SK-N-SH (cell line): ENCODE measurements around the gene MRRF. TPM values are rescaled to one million over a fixed set of nuclear protein-coding genes. Genes with fewer than 3 reads are reported as not detected.

Experiments
- CTCF ChIA-PET: fragments of 300-600, 350-600 bp; formaldehyde crosslinking; extraction: SDS; loops from one replicate; lab custom pipeline; 2021; lab: Yijun Ruan, JAX
- POLR2A ChIA-PET: fragments of 350-600 bp; sonication (Branson Sonifier 250); formaldehyde crosslinking; extraction: SDS; loops from one replicate; lab custom pipeline; 2020; ENCODE audit warnings: antibody characterized with exemption, inconsistent platforms; lab: Yijun Ruan, JAX
- DNase-seq: peaks from one replicate; pipeline ENCODE4 v3.0.0; 2012
- H2AFZ ChIP-seq: fragments of 200-600 bp; sonication (generic); 2 replicates; pipeline ENCODE4 v1.8.1; 2016; ENCODE audit warnings: antibody characterized with exemption, mild to moderate bottlenecking, low read depth
- H3F3A ChIP-seq: fragments of 200-600 bp; sonication (generic); replicated peaks from 2 replicates; pipeline ENCODE3; 2016; ENCODE audit warnings: antibody characterized with exemption, mild to moderate bottlenecking; ENCODE audit not compliant: insufficient read depth
- H3K27ac ChIP-seq, 2 experiments: fragments of 200-500 bp in 1 of 2; fragments of 200-600 bp in 1 of 2; sonication (Bioruptor generic) in 1 of 2; sonication (generic), shearing (Covaris generic) in 1 of 2; 2 replicates each; pipeline versions ENCODE4 v1.5.1 to v1.6.1; 2014 to 2016; ENCODE audit warnings: low read depth in 2 of 2, inconsistent platforms in 1 of 2, low read length in 1 of 2, mild to moderate bottlenecking in 1 of 2, mixed read lengths in 1 of 2
- H3K27me3 ChIP-seq: fragments of 200-600 bp; sonication (generic), shearing (Covaris generic); 2 replicates; pipeline ENCODE4 v1.6.1; 2016; ENCODE audit warnings: mixed run types; ENCODE audit not compliant: insufficient read depth
- H3K36me3 ChIP-seq, 2 experiments: fragments of 200-500 bp in 1 of 2; fragments of 200-600 bp in 1 of 2; sonication (Bioruptor generic) in 1 of 2; sonication (generic) in 1 of 2; replicated peaks in 1 of 2; 2 replicates each; pipeline versions ENCODE3 to v1.5.1; 2014 to 2016; ENCODE audit warnings: low read length in 1 of 2, mild to moderate bottlenecking in 1 of 2; ENCODE audit not compliant: insufficient read depth in 2 of 2, control insufficient read depth in 1 of 2
- H3K4me1 ChIP-seq, 2 experiments: fragments of 200-500 bp in 1 of 2; fragments of 200-600 bp in 1 of 2; sonication (Bioruptor generic) in 1 of 2; sonication (generic), shearing (Covaris generic) in 1 of 2; 2 replicates each; pipeline versions ENCODE4 v1.5.1 to v1.6.1; 2014 to 2016; ENCODE audit warnings: low read depth in 1 of 2, low read length in 1 of 2, mixed run types in 1 of 2; ENCODE audit not compliant: insufficient read depth in 2 of 2, control insufficient read depth in 1 of 2
- H3K4me2 ChIP-seq: fragments of 200-600 bp; sonication (generic), shearing (Covaris generic); 2 replicates; pipeline ENCODE4 v1.6.1; 2017; ENCODE audit warnings: mixed run types
- H3K4me3 ChIP-seq, 2 experiments: fragments of 200-500 bp in 1 of 2; fragments of 200-600 bp in 1 of 2; sonication (Bioruptor generic) in 1 of 2; sonication (generic), shearing (Covaris generic) in 1 of 2; 2 replicates each; pipeline versions ENCODE4 v1.5.1 to v1.8.1; 2014 to 2016; ENCODE audit warnings: low read depth in 2 of 2, inconsistent platforms in 1 of 2, low read length in 1 of 2, mild to moderate bottlenecking in 1 of 2, mixed read lengths in 1 of 2, moderate library complexity in 1 of 2
- H3K79me2 ChIP-seq: fragments of 200-600 bp; sonication (generic); 2 replicates; pipeline ENCODE4 v1.8.1; 2017; ENCODE audit warnings: mild to moderate bottlenecking; ENCODE audit not compliant: insufficient read depth
- H3K9ac ChIP-seq: fragments of 200-600 bp; sonication (generic); 2 replicates; pipeline ENCODE4 v1.6.1; 2017; ENCODE audit warnings: mixed run types
- H3K9me2 ChIP-seq: fragments of 200-600 bp; sonication (generic); 2 replicates; pipeline ENCODE4 v1.6.1; 2017; ENCODE audit warnings: mixed run types
- H3K9me3 ChIP-seq: fragments of 200-600 bp; sonication (generic); 2 replicates; pipeline ENCODE4 v1.6.1; 2017; ENCODE audit warnings: mixed run types, mild to moderate bottlenecking, moderate library complexity
- H4K20me1 ChIP-seq: fragments of 200-600 bp; sonication (generic); 2 replicates; pipeline ENCODE4 v1.6.1; 2017; ENCODE audit warnings: mild to moderate bottlenecking, mixed run types; ENCODE audit not compliant: insufficient read depth
- EZH2phosphoT487 ChIP-seq: fragments of 200-600 bp; sonication (generic); IDR thresholded peaks from 2 replicates; pipeline ENCODE4 v1.6.1; 2017; ENCODE audit warnings: low read depth, mixed run types, mild to moderate bottlenecking, antibody characterized with exemption, moderate library complexity, borderline replicate concordance
- FOSL2 ChIP-seq: IDR thresholded peaks from 2 replicates; pipeline ENCODE4 v1.4.0; 2012; ENCODE audit warnings: low read depth, mild to moderate bottlenecking, moderate library complexity, borderline replicate concordance
- FOXJ3 ChIP-seq: sonication (generic); formaldehyde crosslinking; IDR thresholded peaks from 2 replicates; pipeline ENCODE4 v1.5.1; 2020; ENCODE audit warnings: mild to moderate bottlenecking, missing genetic modification reagents
- GABPA ChIP-seq: IDR thresholded peaks from 2 replicates; pipeline ENCODE4 v1.4.0; 2012; ENCODE audit warnings: low read depth, mild to moderate bottlenecking
- IRF3 ChIP-seq: fragments of 150-350 bp; IDR thresholded peaks from 2 replicates; pipeline ENCODE4 v1.6.1; 2016; ENCODE audit warnings: mild to moderate bottlenecking, low read depth, low read length
- MEF2A ChIP-seq: IDR thresholded peaks from 2 replicates; pipeline ENCODE4 v1.4.0; 2012; ENCODE audit warnings: low read depth, borderline replicate concordance
- MXI1 ChIP-seq: IDR thresholded peaks from 2 replicates; pipeline ENCODE4 v1.6.1; 2012; ENCODE audit warnings: mild to moderate bottlenecking, low read depth, low read length, improper control_type of control experiment
- NFIC ChIP-seq: IDR thresholded peaks from 2 replicates; pipeline ENCODE4 v1.4.0; 2012; ENCODE audit warnings: borderline replicate concordance
- POLR2AphosphoS5 ChIP-seq: IDR thresholded peaks from 2 replicates; pipeline ENCODE4 v1.6.1; 2012; ENCODE audit warnings: low read depth, low read length
- RAD21 ChIP-seq: IDR thresholded peaks from 2 replicates; pipeline ENCODE4 v1.6.1; 2012; ENCODE audit warnings: mild to moderate bottlenecking, low read length
- TAF1 ChIP-seq: IDR thresholded peaks from 2 replicates; pipeline ENCODE4 v1.6.1; 2012; ENCODE audit warnings: low read depth, mild to moderate bottlenecking, low read length, moderate library complexity, borderline replicate concordance
- TCF12 ChIP-seq: IDR thresholded peaks from 2 replicates; pipeline ENCODE4 v1.4.0; 2012
- TEAD4 ChIP-seq: IDR thresholded peaks from 2 replicates; pipeline ENCODE4 v1.4.0; 2012; ENCODE audit warnings: mild to moderate bottlenecking, borderline replicate concordance; ENCODE audit not compliant: insufficient read depth
- WGBS: methylation state at CpG from one replicate; pipeline ENCODE4 v1.1.6; 2017; ENCODE audit warnings: low lambda C conversion rate; 5-methylcytosine and 5-hydroxymethylcytosine counted together
- polyA plus RNA-seq, 3 experiments: library from polyadenylated mRNA; depleted of rRNA; stranded (reverse); fragments of >200 nt; gene quantifications; 2 replicates each; pipeline ENCODE4 v1.2.3, GENCODE V29; 2012
- TF ChIP-seq, protein P1 (sequence below): IDR thresholded peaks from 2 replicates; pipeline ENCODE4 v1.4.0; 2012; ENCODE audit warnings: low read depth, borderline replicate concordance
- TF ChIP-seq, protein P2 (sequence below): IDR thresholded peaks from 2 replicates; pipeline ENCODE4; 2012

The MRRF gene
- polyA plus RNA-seq, 1 of the 3 experiments (the other 2 are of a cell fraction): 35.1 TPM

DNA sequence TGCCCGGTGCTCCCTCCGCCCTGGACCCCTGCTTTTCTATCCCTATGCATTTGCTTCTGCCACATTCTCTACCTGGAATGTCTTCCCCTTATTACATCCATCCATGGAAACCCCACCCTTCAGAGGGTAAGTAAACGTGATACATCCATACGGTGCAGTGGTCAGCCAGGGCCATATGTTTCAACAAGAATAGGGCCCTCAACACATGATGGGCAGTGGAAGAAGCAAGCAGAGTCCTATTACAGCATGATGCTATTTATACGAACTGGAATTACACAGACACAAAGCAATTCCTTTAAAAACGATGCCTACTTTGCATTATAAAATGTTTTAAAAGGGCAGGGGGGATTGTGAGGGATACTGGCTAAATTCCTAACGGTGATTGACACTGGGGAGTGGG lies 68.0 kb downstream of the MRRF start:
- no peaks in the 10 kb centered on the region for H3F3A ChIP-seq
- CTCF ChIA-PET: interaction anchor here (1.3 to 1.5 kb wide), 3 partner anchors 18 to 233 kb away, joined by 4 to 5 read pairs (median 4); no protein-coding TSS in a partner anchor
- TF ChIP-seq TEAD4: no peak
- TF ChIP-seq FOXJ3: no peak
- TF ChIP-seq MXI1: no peak
- TF ChIP-seq, protein P1, sequence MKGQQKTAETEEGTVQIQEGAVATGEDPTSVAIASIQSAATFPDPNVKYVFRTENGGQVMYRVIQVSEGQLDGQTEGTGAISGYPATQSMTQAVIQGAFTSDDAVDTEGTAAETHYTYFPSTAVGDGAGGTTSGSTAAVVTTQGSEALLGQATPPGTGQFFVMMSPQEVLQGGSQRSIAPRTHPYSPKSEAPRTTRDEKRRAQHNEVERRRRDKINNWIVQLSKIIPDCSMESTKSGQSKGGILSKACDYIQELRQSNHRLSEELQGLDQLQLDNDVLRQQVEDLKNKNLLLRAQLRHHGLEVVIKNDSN: no peak
- no peak for TF ChIP-seq EZH2phosphoT487
- TF ChIP-seq, protein P2, sequence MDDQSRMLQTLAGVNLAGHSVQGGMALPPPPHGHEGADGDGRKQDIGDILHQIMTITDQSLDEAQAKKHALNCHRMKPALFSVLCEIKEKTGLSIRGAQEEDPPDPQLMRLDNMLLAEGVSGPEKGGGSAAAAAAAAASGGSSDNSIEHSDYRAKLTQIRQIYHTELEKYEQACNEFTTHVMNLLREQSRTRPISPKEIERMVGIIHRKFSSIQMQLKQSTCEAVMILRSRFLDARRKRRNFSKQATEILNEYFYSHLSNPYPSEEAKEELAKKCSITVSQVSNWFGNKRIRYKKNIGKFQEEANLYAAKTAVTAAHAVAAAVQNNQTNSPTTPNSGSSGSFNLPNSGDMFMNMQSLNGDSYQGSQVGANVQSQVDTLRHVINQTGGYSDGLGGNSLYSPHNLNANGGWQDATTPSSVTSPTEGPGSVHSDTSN: no peak
- TF ChIP-seq, all 33 proteins: peak for 0
- Histone ChIP-seq H3K36me3 (peaks cover 5% of the 10 kb centered on the region in 2 experiments), H3K27ac (no peak overlapping the region), H3K9me3 (no peaks in the 10 kb centered on the region), H3K4me3 (no peak overlapping the region), H3K4me2 (no peak overlapping the region), H3K27me3 (no peaks in the 10 kb centered on the region), H4K20me1 (no peaks in the 10 kb centered on the region), H3K9ac (no peak overlapping the region), H3K79me2 (no peaks in the 10 kb centered on the region), H2AFZ (no peak overlapping the region), H3K4me1 (peaks cover 0 to 6% of the 10 kb centered on the region in 2 experiments; a peak in 1 of 4 replicates), H3K9me2 (no peaks in the 10 kb centered on the region)
- POLR2A ChIA-PET: no interaction called here
- DNase-seq: no peak
- 78% methylated on average over 7 of the region's 7 CpGs for whole genome bisulfite sequencing

GRCh38 chr9:122333169-122333808 lies 68.6 kb downstream of the MRRF start:
- Histone ChIP-seq H3K27ac (no peak overlapping the region), H3K4me1 (peaks cover 0 to 6% of the 10 kb centered on the region in 2 experiments; a peak in 1 of 4 replicates), H3F3A (no peaks in the 10 kb centered on the region), H4K20me1 (no peaks in the 10 kb centered on the region), H3K9me3 (no peaks in the 10 kb centered on the region), H3K9ac (no peak overlapping the region), H3K4me3 (no peak overlapping the region), H3K79me2 (no peaks in the 10 kb centered on the region), H3K36me3 (peaks cover 5% of the 10 kb centered on the region in 2 experiments), H3K4me2 (no peak overlapping the region), H2AFZ (no peak overlapping the region), H3K9me2 (no peaks in the 10 kb centered on the region), H3K27me3 (no peaks in the 10 kb centered on the region)
- TF ChIP-seq TCF12 (no peak), TAF1 (no peak), IRF3 (no peak), GABPA (no peak), POLR2AphosphoS5 (no peak), NFIC (no peak), MEF2A (no peak), RAD21 (no peak), FOSL2 (no peak), EZH2phosphoT487 (no peak)
- TF ChIP-seq, protein P1: no peak
- CTCF ChIA-PET: interaction anchor here (0.9 to 5.3 kb wide), 6 partner anchors 17 to 234 kb away, joined by 3 to 26 read pairs (median 4); no protein-coding TSS in a partner anchor
- POLR2A ChIA-PET: no interaction called here
- 97% methylated on average over 10 of the region's 10 CpGs for WGBS
- no peak for DNase-seq
